HG03521 (cell line): ENCODE results near the gene NELL2.

Experiments
- ATAC-seq: cut with Tn5 transposase; IDR thresholded peaks from one replicate; pipeline ENCODE4 v1.9.1; 2021; ENCODE audit warnings: mild to moderate bottlenecking, moderate library complexity; ENCODE audit not compliant: unreplicated experiment

The NELL2 gene

DNA sequence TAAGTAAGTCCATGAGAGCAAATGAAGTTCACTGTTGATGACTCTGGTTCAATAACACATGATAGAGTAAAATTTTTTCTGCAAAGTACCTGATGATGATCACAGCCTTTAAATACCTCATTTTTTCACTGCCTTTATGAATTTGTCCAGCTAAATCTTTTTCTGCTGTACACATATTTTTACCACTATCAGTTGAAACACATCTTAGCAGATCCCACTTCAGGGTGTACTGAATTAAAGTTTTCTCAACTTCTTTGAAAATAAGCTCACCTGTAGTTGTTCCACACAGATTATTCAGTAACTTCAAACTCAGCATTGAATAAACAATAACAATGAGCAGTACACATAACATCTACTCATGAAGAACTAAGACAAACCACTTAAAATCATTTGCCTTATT lies 385.9 kb downstream of the NELL2 start:
- no peak for ATAC-seq

DNA sequence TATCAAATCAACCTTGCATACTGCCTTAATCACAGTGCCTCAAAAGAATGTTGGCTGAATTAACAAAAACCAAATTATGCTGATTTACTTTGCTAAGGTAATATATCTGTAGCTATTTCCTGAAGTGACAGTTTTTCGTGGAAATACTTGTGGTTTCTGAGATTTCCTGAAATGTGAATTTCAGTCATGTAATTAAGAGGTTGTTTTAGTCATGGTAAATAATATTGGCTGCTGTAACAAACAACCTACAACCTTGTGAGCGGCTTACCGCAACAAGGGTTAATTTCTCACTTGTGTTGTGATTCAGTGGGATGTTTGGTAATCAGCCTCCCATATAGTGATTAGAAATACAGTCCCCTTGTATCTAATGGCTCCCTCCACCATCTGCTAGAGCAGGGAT lies 387.9 kb downstream of the NELL2 start:
- no peak for ATAC-seq

DNA sequence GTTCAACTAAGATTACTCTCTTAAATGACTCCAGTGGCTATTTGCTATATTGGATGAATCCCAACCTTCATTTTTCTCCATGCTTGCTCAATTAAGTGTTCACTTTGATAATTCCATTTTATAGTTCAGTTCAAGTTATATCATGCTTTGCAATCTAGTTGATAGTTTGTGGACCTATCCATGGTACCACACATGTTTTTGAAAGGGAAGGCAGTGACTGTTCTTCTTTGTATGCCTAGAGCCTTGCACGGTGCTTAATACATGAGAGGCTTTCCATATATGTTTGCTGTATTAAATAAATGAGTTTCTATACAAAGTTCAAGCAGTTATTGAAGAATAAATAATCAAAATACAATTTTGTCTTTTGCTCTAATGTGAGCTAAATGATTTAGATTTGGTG lies 391.3 kb downstream of the NELL2 start:
- ATAC-seq = no peak

DNA sequence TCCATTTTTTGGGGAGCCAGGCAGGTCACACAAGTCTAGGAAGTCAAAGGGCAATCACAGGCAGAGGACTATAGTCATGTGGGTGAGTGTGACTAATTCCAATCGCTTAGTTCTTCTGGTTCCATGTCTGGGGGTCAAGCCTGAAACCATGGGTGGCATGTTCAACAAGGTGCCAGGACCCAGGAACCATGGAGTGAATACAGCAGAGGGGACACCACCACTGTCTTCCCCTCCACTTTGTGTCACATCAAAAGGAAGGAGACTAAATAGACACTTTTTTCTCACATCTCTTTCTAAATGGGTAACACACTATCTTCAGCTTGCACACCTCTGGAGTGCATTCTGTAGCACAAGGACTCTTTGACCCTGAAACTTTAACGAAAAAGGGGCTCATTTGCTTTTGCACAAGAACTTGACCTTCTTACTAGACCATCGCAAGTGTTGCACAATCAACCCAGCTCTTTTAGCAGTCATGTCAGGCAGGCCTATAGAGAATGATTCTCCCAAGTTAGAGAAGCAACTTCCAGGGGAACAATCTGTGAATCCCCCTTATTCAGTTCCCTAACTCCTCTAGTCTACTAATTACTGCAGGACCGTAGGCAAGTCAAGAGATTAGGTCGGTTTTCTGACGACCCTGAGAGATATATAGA lies 398.7 kb downstream of the NELL2 start:
- ATAC-seq = no peak

DNA sequence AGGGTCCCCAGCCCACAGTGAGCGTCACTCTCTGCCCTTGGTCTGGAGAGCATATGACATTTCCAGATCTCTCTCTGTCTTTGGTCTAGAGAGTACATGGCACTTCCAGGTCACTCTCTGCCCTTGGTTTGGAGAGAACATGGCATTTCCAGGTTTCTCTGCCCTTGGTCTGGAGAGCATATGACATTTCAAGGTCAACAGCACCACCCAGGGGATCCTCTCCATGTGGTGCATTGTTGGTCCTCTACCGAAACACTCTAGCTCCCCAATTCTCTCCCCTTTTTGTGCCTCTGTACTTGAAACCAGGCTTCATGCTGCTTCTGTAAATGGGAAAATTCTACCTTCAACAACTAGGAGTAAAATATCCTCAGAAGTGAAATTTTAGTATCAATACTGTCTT lies 399.4 kb downstream of the NELL2 start:
- no peak for ATAC-seq

DNA sequence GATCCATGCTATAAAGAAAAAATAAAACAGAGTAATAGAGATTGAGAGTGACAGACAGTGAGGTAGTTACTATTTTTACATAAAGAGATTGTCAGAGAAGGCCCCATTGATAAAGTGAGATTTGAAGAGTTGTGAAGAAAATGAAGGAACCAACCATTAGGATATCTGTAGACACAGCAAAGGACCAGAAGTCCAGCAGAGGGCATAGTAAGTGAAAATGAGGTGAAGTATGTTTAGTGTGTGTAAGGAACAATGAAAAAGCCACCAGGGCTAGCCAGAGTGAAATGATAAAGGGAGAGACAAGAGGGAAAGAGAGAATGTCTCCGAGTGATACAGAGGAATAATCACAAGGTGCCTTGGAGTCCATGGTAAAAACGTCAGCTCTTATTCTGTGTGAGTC lies 411.0 kb downstream of the NELL2 start:
- ATAC-seq = no peak

DNA sequence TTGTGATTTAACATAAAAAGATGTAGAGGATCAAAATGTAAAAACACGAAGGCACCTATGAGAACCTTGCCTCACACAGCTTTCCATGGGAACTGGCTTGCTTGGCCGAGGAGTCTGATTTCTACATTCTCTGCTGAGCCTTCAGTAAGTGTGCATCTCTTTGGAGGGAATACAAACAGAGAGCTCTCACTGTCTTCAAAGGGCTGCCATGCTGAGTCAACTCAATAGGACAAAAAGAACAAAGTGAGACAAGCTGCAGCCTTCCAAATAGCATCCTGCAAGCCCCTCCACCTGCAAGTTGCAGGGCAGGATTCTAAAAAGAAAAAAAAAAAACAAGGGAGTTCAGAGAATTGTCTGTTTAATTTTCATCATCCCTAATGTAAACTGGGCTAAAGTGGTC lies 411.9 kb downstream of the NELL2 start:
- no peak for ATAC-seq

DNA sequence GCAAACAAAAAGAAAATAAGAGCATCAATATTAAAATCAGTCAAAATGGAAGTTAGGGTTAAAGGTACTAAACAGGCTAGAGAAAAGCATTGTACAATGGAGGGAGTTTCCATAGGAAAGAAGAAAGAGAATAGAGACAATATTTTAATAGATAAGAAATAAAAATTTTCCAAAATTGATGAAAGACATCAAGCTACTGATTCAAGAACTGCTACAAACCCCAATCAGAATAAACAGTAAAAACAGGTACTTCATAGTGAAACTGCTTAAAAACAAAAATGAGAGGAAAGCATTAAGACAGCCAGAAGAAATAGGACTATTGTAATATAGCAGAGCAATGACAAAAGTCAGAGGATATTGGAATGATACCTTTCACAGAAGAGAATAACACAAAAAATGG lies 413.4 kb downstream of the NELL2 start:
- no peak for ATAC-seq

DNA sequence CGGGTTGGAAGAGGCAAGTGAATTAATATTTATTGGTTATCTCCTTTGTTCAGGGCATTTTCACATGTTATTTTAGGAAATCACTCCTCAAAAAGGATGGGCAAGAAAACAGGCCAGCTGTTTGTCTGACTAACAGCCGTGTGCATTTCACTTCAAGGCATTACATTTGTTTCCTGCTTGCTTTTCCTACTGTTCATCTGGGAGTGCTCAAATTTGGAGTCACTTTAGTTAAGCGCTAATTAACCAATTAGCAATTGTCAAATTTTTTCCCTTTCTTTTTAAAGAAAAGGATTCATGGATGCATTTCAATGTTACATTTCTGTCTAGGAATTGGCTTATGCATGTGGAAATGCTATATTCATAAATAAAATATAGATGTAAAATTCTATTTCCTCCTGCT lies 415.9 kb downstream of the NELL2 start:
- no peak for ATAC-seq

DNA sequence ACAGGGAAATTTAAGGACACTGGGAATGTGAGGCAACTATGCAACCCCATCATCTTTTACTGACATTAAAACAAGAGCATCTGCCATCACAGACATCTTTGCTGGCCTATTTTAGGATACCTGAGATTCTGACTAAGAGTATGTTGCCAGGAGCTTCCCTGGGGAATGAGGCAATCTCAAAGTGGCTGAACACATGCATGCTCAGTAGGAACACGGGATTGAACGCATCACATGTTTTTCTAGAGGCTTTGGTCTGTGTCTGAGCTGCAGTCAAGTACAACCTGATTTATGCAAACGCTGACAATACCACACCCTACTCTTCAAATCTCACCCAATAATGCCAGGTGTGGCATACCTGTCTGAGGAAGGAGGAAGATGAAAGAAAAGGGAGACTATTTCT lies 416.5 kb downstream of the NELL2 start:
- no peak for ATAC-seq
